Cerebellar nuclear complex (tissue), 1 donor: ENCODE data around the gene ENO2.

Source experiments
- DNase-seq, 2 experiments: peaks; one replicate each; lab custom pipeline; 2025; lab: John Stamatoyannopoulos, UW

The ENO2 gene

GRCh38 chr12:6948873-6949594 lies 34.7 kb downstream of the ENO2 start:
- no peak for DNase-seq

GRCh38 chr12:6950401-6950801 lies 36.0 kb downstream of the ENO2 start:
- DNase-seq = no peak

- no peak for DNase-seq
These were observed 36.6 kb downstream of the ENO2 start, which contains the start of gene PTPN6 for GRCh38 chr12:6950811-6951540. Gene PTPN6 (plus strand): TSS chr12:6951356. CDS start chr12:6951513, 157 bp downstream.

- DNase-seq = no peak
These were observed 37.3 kb downstream of the ENO2 start for GRCh38 chr12:6951551-6952120.

GRCh38 chr12:6952121-6952862 lies 37.9 kb downstream of the ENO2 start:
- DNase-seq = no peak

- DNase-seq = no peak
These were observed 38.6 kb downstream of the ENO2 start for GRCh38 chr12:6952863-6953441.

GRCh38 chr12:6953442-6954315 lies 39.3 kb downstream of the ENO2 start:
- DNase-seq = no peak

- no peak for DNase-seq
These were observed 40.1 kb downstream of the ENO2 start for GRCh38 chr12:6954316-6955107.

- DNase-seq = no peak
These were observed 41.0 kb downstream of the ENO2 start for GRCh38 chr12:6955108-6956020.

- no peak for DNase-seq
These were observed 41.8 kb downstream of the ENO2 start for GRCh38 chr12:6956021-6956727.

- no peak for DNase-seq
These were observed 42.8 kb downstream of the ENO2 start for GRCh38 chr12:6957151-6957701.

- DNase-seq = no peak
These were observed 43.6 kb downstream of the ENO2 start for GRCh38 chr12:6957741-6958608.

- no peak for DNase-seq
These were observed 44.3 kb downstream of the ENO2 start for GRCh38 chr12:6958609-6959057.

- no peak for DNase-seq
These were observed 44.9 kb downstream of the ENO2 start for GRCh38 chr12:6959058-6959804.

- DNase-seq = no peak
These were observed 45.6 kb downstream of the ENO2 start for GRCh38 chr12:6959805-6960592.
